ENCODE results near the gene NFIB.

- no peak for TF ChIP-seq EZH2phosphoT487 (IDR thresholded peaks at IDR 0.05; ENCODE audit: insufficient read depth, low read depth)
- no peak for TF ChIP-seq EZH2 (IDR thresholded peaks at IDR 0.05; ENCODE audit: insufficient read depth, poor library complexity, severe bottlenecking)
Observed at GRCh38 chr9:14080959-14081542, 232.9 kb downstream of the NFIB start.

Data from GM23248 (cell line).